Measurements from ENCODE around the gene GIMAP1.
A peak's percentile ranks its signal among the peaks of the same experiment; 100 is the strongest.

Gene GIMAP1

GRCh38 chr7:150751702-150752101 lies 35.3 kb downstream of the GIMAP1 start:
- DNase-seq, result no peak

DNA sequence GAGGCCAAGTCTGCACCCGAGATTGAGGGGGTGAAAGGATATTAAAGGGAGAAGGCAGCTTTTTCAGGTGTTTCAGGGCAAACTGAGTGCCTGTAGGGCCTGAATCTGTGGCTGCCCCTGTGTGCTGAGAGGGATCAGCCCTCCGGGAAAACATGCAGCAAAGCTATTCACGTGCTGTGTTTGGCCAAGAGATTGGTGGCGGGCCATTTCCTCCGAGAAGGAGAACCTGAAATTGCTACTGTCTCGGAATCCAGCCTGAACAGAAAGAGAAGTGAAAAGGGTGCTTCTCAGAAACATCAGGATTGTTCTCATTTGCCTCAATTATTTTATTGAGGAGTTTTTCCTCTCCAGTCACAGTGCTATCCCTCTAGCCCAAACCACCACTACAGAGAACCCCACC lies 36.8 kb downstream of the GIMAP1 start:
- DNase-seq, result no peak

DNA sequence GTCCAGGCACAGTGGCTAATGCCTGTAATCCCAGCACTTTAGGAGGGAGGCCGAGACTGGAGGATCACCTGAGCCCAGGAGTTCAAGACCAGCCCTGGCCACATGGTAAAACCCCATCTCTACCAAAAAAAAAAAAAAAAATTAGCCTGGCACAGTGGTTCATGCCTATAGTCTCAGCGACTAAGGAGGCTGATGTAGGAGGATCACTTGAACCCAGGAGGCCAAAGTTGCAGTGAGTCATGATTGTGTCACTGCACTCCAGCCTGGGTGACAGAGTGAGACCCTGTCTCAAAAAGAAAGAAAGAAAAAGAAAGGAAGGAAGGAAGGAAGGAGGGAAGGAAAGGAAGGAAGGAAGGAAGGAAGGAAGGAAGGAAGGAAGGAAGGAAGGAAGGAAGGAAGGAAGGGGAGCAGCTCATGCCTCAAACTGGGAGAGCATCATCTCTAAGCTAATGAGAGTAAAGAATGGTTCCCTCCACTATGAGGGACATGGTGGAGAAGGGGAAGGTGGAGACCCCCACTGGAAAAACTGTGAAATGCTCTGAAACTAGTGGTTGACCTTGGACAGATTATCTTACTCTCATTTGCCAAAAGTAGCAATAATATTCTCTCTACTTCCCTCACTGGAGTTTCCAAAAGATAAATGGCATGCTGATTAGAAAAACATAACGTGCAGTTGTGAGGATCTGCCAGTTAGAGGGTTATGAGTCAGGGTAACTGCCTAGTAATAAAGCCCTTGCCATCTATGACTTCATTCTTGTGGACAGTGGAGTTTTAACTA lies 37.6 kb downstream of the GIMAP1 start:
- DNase-seq, result no peak

GRCh38 chr7:150754951-150755350 lies 38.5 kb downstream of the GIMAP1 start:
- no peak for DNase-seq

GRCh38 chr7:150755473-150756099 lies 39.2 kb downstream of the GIMAP1 start:
- peak; percentile 87 for DNase-seq

DNA sequence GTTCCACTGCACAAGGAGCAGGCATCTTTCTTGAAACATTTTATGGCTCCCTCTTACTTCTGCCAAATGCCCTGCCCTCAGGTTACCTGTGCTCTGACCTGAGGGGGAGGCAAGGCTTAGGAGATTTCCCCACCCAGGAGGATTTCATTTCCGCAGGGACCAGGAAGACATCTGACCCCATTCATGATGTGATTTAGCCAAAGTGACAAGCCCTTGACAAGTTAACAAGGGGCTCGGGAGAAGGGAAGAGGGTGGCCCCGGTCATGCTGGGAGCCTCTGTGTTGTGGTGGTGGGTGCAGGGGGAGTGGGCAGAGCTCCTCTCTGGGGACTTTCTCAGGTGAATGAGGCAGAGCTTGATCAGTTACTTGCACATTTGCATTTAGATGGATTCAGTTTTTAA lies 39.8 kb downstream of the GIMAP1 start:
- no peak for DNase-seq

- DNase-seq, result no peak
These were observed 40.4 kb downstream of the GIMAP1 start for GRCh38 chr7:150756858-150757257.

DNA sequence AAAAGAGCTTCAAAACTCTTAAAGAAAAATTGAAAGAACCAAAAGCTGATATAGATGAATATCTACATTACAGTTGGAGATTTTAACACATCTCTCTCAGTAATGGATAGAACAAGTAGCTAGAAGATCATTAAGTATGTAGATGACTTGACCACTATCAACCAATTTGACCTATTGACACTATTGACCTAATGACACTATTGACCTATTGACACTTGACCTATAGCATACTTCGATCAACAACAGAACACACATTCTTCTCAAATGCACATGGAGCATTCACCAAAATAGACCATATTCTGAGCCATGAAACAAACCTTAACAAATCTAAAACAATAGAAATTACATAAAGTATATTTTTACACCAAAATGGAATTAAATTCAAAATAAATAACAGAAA lies 43.1 kb downstream of the GIMAP1 start:
- no peak for DNase-seq

- DNase-seq, result no peak
These were observed 49.9 kb downstream of the GIMAP1 start for GRCh38 chr7:150766334-150766709.

- no peak for DNase-seq
These were observed 53.4 kb downstream of the GIMAP1 start for GRCh38 chr7:150769768-150770167.
